GM23248 (cell line): ENCODE measurements around the gene AMOT. TPM values are rescaled to one million over a fixed set of nuclear protein-coding genes. Genes with fewer than 3 reads are reported as not detected.

Experiments
- DNase-seq: peaks from one replicate; pipeline ENCODE4 v3.0.0-alpha.2; 2015
- H2AFZ ChIP-seq: fragments of 200-600 bp; sonication (generic); 2 replicates; pipeline ENCODE4 v1.6.1; 2016; ENCODE audit warnings: antibody characterized with exemption
- H3F3A ChIP-seq: fragments of 200-600 bp; sonication (generic); 2 replicates; pipeline ENCODE4 v1.6.1; 2016; ENCODE audit warnings: mild to moderate bottlenecking, antibody characterized with exemption, mixed run types; ENCODE audit not compliant: insufficient read depth
- H3K27ac ChIP-seq: fragments of 200-600 bp; sonication (generic); 2 replicates; pipeline ENCODE4 v1.5.1; 2016; ENCODE audit warnings: mild to moderate bottlenecking
- H3K27me3 ChIP-seq: fragments of 200-600 bp; sonication (generic); replicated peaks from 2 replicates; pipeline ENCODE4 v1.6.1; 2016; ENCODE audit warnings: mild to moderate bottlenecking; ENCODE audit not compliant: insufficient read depth
- H3K36me3 ChIP-seq: fragments of 200-600 bp; sonication (generic); 2 replicates; pipeline ENCODE4 v1.6.1; 2016; ENCODE audit warnings: low read depth, mild to moderate bottlenecking
- H3K4me1 ChIP-seq: fragments of 200-600 bp; sonication (generic); 2 replicates; pipeline ENCODE4 v1.6.1; 2016; ENCODE audit warnings: mild to moderate bottlenecking; ENCODE audit not compliant: insufficient read depth
- H3K4me2 ChIP-seq: fragments of 200-600 bp; sonication (generic); one replicate; pipeline ENCODE4 v1.6.1; 2016; ENCODE audit warnings: mild to moderate bottlenecking; ENCODE audit not compliant: unreplicated experiment
- H3K4me3 ChIP-seq: fragments of 200-600 bp; sonication (generic); 2 replicates; pipeline ENCODE4 v1.5.1; 2016; ENCODE audit warnings: mild to moderate bottlenecking
- H3K79me2 ChIP-seq: fragments of 200-600 bp; sonication (generic); 2 replicates; pipeline ENCODE4 v1.6.1; 2016; ENCODE audit warnings: mild to moderate bottlenecking; ENCODE audit not compliant: insufficient read depth
- H3K9ac ChIP-seq: fragments of 200-600 bp; sonication (generic); 2 replicates; pipeline ENCODE4 v1.6.1; 2016; ENCODE audit warnings: mild to moderate bottlenecking
- H3K9me2 ChIP-seq: fragments of 200-600 bp; sonication (generic); 2 replicates; pipeline ENCODE4 v1.6.1; 2016; ENCODE audit warnings: mixed run types, mild to moderate bottlenecking, moderate library complexity; ENCODE audit not compliant: insufficient read depth
- H3K9me3 ChIP-seq: fragments of 200-600 bp; sonication (generic); one replicate; pipeline ENCODE4 v1.6.1; 2017; ENCODE audit warnings: low read depth
- H4K20me1 ChIP-seq: fragments of 200-600 bp; sonication (generic); 2 replicates; pipeline ENCODE4 v1.6.0; 2016; ENCODE audit not compliant: insufficient read depth
- EZH2 ChIP-seq: fragments of 200-600 bp; sonication (generic); IDR thresholded peaks from 2 replicates; pipeline ENCODE4 v1.6.1; 2018; ENCODE audit warnings: antibody characterized with exemption, mild to moderate bottlenecking; ENCODE audit not compliant: insufficient read depth, poor library complexity, severe bottlenecking
- EZH2phosphoT487 ChIP-seq: fragments of 200-600 bp; sonication (generic); IDR thresholded peaks from 2 replicates; pipeline ENCODE4 v1.6.1; 2018; ENCODE audit warnings: antibody characterized with exemption, moderate library complexity, mild to moderate bottlenecking, low read depth; ENCODE audit not compliant: insufficient read depth
- WGBS, 2 experiments: methylation state at CpG; one replicate each; pipeline ENCODE4 v1.1.6; 2015 to 2017; ENCODE audit warnings: low lambda C conversion rate in 2 of 2, low coverage in 1 of 2; ENCODE audit errors: missing lambda C conversion rate in 2 of 2; 5-methylcytosine and 5-hydroxymethylcytosine counted together
- in situ Hi-C: fragments of 300-500 bp; cut with MboI; formaldehyde crosslinking; loops from 2 replicates; pipeline ENCODE4 v1.15.0; 2020
- polyA plus RNA-seq: library from polyadenylated mRNA; unstranded; fragments of >200 nt; fragmentation: Nextera tagmentation; extraction: Ambion mirVana; gene quantifications from 2 replicates; pipeline ENCODE4 v1.2.1, GENCODE V29; 2016
- total RNA-seq: library from RNA; depleted of rRNA; stranded (reverse); fragments of >200 nt; shearing (Covaris generic); gene quantifications from 2 replicates; pipeline ENCODE4 v1.2.3, GENCODE V29; 2014

AMOT gene
- total and polyA plus RNA-seq, 2 experiments from 2014 or later = 2.2 to 2.5 TPM

- Histone ChIP-seq H3K4me1 (no peaks in the 10 kb centered on the region), H3F3A (no peaks in the 10 kb centered on the region), H3K27me3 (no peaks in the 10 kb centered on the region), H3K27ac (no peak overlapping the region), H2AFZ (no peak overlapping the region), H3K9me2 (no peaks in the 10 kb centered on the region), H3K36me3 (no peaks in the 10 kb centered on the region), H3K9me3 (no peaks in the 10 kb centered on the region), H3K4me2 (no peak overlapping the region), H3K4me3 (no peak overlapping the region), H4K20me1 (no peaks in the 10 kb centered on the region), H3K9ac (no peak overlapping the region), H3K79me2 (no peaks in the 10 kb centered on the region)
- WGBS, 2 experiments = 73 to 88% methylated on average over 3 of the region's 3 CpGs
- in situ Hi-C loops = no loop called here
- no peak for DNase-seq
- no peak for TF ChIP-seq EZH2
- TF ChIP-seq EZH2phosphoT487 = no peak
Measured at GRCh38 chrX:112784692-112785091, 55.9 kb downstream of the AMOT start.

DNA sequence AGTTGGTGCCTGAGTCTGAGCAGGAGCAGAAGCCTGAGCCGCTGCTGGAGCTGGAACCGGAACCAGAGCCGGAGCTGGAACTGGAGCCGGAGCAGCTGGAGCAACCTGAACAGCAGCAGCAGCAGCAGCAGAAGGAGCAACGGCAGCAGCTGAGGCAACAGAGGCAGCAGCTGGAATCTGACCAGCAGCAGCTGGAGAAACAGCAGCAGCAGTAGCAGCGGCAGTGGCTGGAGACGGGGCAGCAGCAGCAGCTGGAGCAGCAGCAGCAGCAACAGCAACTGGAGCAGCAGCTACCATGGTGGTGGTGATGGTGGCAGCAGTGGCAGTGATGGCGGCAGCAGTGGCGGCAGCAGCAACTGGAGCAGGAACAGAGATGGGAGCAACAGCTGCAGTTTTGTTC, 61.5 kb downstream of the AMOT start:
- no peak overlapping the region for H3K4me3 ChIP-seq
- H4K20me1 ChIP-seq = no peaks in the 10 kb centered on the region
- no peaks in the 10 kb centered on the region for H3K36me3 ChIP-seq
- no peak for DNase-seq
- 85 to 94% methylated on average over 9 of the region's 9 CpGs for WGBS, 2 experiments
- no peaks in the 10 kb centered on the region for H3K9me3 ChIP-seq
- H3K27ac ChIP-seq = no peak overlapping the region
- H3K9me2 ChIP-seq = no peaks in the 10 kb centered on the region
- H3K79me2 ChIP-seq = no peaks in the 10 kb centered on the region
- no peak for TF ChIP-seq EZH2
- H3K4me1 ChIP-seq = no peaks in the 10 kb centered on the region
- H3K9ac ChIP-seq = no peak overlapping the region
- H2AFZ ChIP-seq = no peak overlapping the region
- H3K27me3 ChIP-seq = no peaks in the 10 kb centered on the region
- H3F3A ChIP-seq = no peaks in the 10 kb centered on the region
- in situ Hi-C loops = no loop called here
- H3K4me2 ChIP-seq = no peak overlapping the region

- Histone ChIP-seq H3K4me1 (no peaks in the 10 kb centered on the region), H3K79me2 (no peaks in the 10 kb centered on the region), H2AFZ (no peak overlapping the region), H3K27ac (no peak overlapping the region), H3F3A (no peaks in the 10 kb centered on the region), H3K9me3 (no peaks in the 10 kb centered on the region), H3K9ac (no peak overlapping the region), H4K20me1 (no peaks in the 10 kb centered on the region), H3K9me2 (no peaks in the 10 kb centered on the region), H3K27me3 (no peaks in the 10 kb centered on the region), H3K4me3 (no peak overlapping the region), H3K4me2 (no peak overlapping the region), H3K36me3 (no peaks in the 10 kb centered on the region)
- no peak for DNase-seq
- in situ Hi-C loops = no loop called here
- no peak for TF ChIP-seq EZH2
- no peak for TF ChIP-seq EZH2phosphoT487
- 55 to 69% methylated on average over 10 of the region's 10 CpGs for WGBS, 2 experiments
Measured at GRCh38 chrX:112774651-112775293, 65.9 kb downstream of the AMOT start.

- Histone ChIP-seq H3K4me1 (no peaks in the 10 kb centered on the region), H3F3A (no peaks in the 10 kb centered on the region), H2AFZ (no peak overlapping the region), H3K9ac (no peak overlapping the region), H3K27ac (no peak overlapping the region), H3K4me3 (no peak overlapping the region), H3K4me2 (no peak overlapping the region), H3K9me2 (no peaks in the 10 kb centered on the region), H4K20me1 (no peaks in the 10 kb centered on the region), H3K79me2 (no peaks in the 10 kb centered on the region), H3K9me3 (no peaks in the 10 kb centered on the region), H3K27me3 (no peaks in the 10 kb centered on the region), H3K36me3 (no peaks in the 10 kb centered on the region)
- in situ Hi-C loops = no loop called here
- 49 to 52% methylated on average over 4 of the region's 4 CpGs for WGBS, 2 experiments
- TF ChIP-seq EZH2 (no peak), EZH2phosphoT487 (no peak)
- no peak for DNase-seq
Measured at GRCh38 chrX:112774142-112774541, 66.5 kb downstream of the AMOT start.

DNA sequence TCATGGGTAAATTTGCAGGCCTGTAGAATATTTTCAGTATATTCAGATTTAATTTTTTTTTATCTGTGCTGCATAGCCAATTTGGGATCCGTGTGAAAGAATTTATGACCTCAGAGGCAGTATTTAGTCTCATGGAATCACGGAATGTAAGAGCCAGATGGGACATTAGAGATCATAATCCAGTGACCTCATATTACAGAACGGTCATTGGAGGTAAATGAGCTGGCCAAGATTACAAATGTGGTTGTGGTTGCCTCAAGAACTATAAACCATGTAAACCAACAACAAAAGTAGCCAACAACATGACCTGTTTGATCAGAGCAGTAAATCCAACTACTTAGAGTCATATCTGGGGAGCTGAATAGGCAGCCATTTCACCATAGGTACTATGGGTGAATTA, 71.6 kb downstream of the AMOT start:
- Histone ChIP-seq H3K79me2 (no peaks in the 10 kb centered on the region), H3K9me2 (no peaks in the 10 kb centered on the region), H3K9ac (no peak overlapping the region), H3K27ac (no peak overlapping the region), H3K27me3 (no peaks in the 10 kb centered on the region), H3K4me3 (no peak overlapping the region), H2AFZ (no peak overlapping the region), H4K20me1 (no peaks in the 10 kb centered on the region), H3K36me3 (no peaks in the 10 kb centered on the region), H3K9me3 (no peaks in the 10 kb centered on the region), H3K4me1 (no peaks in the 10 kb centered on the region), H3K4me2 (no peak overlapping the region), H3F3A (no peaks in the 10 kb centered on the region)
- TF ChIP-seq EZH2phosphoT487 (no peak), EZH2 (no peak)
- in situ Hi-C loops = no loop called here
- WGBS, 2 experiments = 3 to 13% methylated on average over 3 of the region's 3 CpGs
- peak; percentile 24 for DNase-seq
